Activated CD8-positive, alpha-beta memory T cell treated with anti-CD3 and anti-CD28 coated beads, Interleukin-2, amount 50 U/mL, for 24 hours (primary cell): ENCODE data around the gene SYT7.
"Not testable (repeated sequence)": the region's sequence is repeated elsewhere in the genome, so short reads cannot be mapped to it uniquely, and the experiment has no call there.

Experiments
- DNase-seq: peaks from one replicate; pipeline ENCODE4 v3.0.0-alpha.2; 2020; ENCODE audit errors: extremely low read depth

Gene SYT7

DNA sequence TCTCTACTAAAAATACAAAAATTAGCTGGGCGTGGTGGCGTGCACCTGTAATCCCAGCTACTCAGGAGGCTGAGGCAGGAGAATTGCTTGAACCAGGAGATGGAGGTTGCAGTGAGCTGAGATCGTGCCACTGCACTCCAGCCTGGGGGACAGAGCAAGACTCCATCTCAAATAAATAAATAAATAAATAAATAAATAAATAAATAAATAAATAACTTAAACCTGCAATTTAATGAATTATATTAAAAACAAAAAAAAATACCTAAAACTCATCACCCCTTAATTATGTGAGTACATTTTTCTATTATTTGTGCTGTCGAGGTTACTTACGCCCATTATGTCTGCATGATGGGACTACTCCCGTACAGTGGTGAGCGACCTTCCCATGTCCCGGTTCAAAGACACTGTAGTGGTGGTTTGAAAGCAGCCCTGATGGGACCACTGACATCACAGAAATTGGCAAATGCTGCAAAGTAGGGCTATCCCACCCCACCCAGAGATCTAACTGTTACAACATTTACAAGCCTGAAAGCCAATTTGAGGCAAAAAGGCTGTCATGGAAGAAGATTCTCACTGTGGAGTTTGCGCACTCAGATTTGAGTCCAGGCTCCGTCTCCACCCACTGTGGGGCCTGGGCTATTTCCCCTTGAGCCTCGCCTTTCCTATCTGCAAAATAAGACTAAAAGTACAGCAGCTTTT is 101.4 kb downstream of the SYT7 start:
- not testable (repeated sequence) for DNase-seq

GRCh38 chr11:61477727-61478148 is 103.1 kb downstream of the SYT7 start:
- peak; percentile 12 for DNase-seq

- no peak for DNase-seq
Observed at GRCh38 chr11:61477126-61477525, 103.8 kb downstream of the SYT7 start.

GRCh38 chr11:61476371-61476770 is 104.5 kb downstream of the SYT7 start:
- no peak for DNase-seq

GRCh38 chr11:61475433-61475832 is 105.4 kb downstream of the SYT7 start:
- DNase-seq = no peak

DNA sequence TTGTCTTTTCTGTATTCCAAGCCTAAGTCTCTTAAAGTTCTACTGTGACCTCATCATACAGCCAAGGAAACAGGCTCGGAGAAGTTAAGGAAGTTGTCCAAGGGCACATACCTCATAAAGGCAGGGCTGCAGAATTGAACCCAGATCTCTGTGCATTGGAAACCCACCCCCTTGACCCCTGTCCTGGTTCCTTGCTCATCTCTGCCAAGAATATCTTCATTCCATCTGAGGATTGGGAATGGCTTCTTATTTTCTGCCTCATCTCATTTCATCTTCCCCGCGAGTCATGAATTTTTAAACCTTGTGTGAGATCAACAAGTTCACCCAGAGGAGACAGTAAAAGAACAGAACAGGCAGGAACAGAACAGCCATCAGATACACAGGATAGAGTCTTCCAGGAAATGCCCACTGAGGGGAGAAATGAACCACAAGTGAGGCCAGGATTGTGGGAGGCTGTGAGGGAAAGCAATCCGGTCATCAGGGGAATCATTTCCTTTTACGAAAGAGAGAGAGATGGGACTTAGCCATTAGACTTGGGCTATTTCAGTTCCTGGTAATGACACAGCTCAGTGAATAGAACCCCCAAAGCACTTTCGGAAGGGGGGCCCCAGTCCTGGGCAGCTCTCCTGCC is 106.7 kb downstream of the SYT7 start:
- DNase-seq = no peak

- no peak for DNase-seq
Observed at GRCh38 chr11:61473370-61474012, 107.4 kb downstream of the SYT7 start.

- DNase-seq = no peak
Observed at GRCh38 chr11:61472868-61473267, 108.0 kb downstream of the SYT7 start.

- no peak for DNase-seq
Observed at GRCh38 chr11:61472282-61472681, 108.6 kb downstream of the SYT7 start.

- DNase-seq = no peak
Observed at GRCh38 chr11:61468002-61468401, 112.9 kb downstream of the SYT7 start.

- not testable (repeated sequence) for DNase-seq
Observed at GRCh38 chr11:61467602-61468001, 113.3 kb downstream of the SYT7 start.
